BLaER1 (cell line): ENCODE data around the gene MAGOHB.
"Not testable (repeated sequence)": the region's sequence is repeated elsewhere in the genome, so short reads cannot be mapped to it uniquely, and the experiment has no call there.

ENCODE experiments used
- H3K27ac ChIP-seq: shearing (Covaris generic); formaldehyde crosslinking; 2 replicates; pipeline ENCODE4 v1.8.1; 2022
- H3K27me3 ChIP-seq: shearing (Covaris generic); formaldehyde crosslinking; 2 replicates; pipeline ENCODE4 v1.8.1; 2022
- H3K36me3 ChIP-seq: shearing (Covaris generic); formaldehyde crosslinking; 2 replicates; pipeline ENCODE4 v1.8.1; 2022
- H3K4me1 ChIP-seq: shearing (Covaris generic); formaldehyde crosslinking; 2 replicates; pipeline ENCODE4 v1.8.1; 2022
- H3K4me2 ChIP-seq: shearing (Covaris generic); formaldehyde crosslinking; 2 replicates; pipeline ENCODE4 v1.8.1; 2022
- H3K4me3 ChIP-seq: shearing (Covaris generic); formaldehyde crosslinking; 2 replicates; pipeline ENCODE4 v1.8.1; 2022
- H3K9ac ChIP-seq: shearing (Covaris generic); formaldehyde crosslinking; 2 replicates; pipeline ENCODE4 v1.8.1; 2022
- H3K9me3 ChIP-seq: shearing (Covaris generic); formaldehyde crosslinking; 2 replicates; pipeline ENCODE4 v1.8.1; 2022
- H4K20me1 ChIP-seq: shearing (Covaris generic); formaldehyde crosslinking; 2 replicates; pipeline ENCODE4 v1.8.1; 2022
- Cebpa-rat ChIP-seq: shearing (Covaris generic); IDR thresholded peaks from 2 replicates; pipeline ENCODE4 v1.8.1; 2022

The MAGOHB gene

DNA sequence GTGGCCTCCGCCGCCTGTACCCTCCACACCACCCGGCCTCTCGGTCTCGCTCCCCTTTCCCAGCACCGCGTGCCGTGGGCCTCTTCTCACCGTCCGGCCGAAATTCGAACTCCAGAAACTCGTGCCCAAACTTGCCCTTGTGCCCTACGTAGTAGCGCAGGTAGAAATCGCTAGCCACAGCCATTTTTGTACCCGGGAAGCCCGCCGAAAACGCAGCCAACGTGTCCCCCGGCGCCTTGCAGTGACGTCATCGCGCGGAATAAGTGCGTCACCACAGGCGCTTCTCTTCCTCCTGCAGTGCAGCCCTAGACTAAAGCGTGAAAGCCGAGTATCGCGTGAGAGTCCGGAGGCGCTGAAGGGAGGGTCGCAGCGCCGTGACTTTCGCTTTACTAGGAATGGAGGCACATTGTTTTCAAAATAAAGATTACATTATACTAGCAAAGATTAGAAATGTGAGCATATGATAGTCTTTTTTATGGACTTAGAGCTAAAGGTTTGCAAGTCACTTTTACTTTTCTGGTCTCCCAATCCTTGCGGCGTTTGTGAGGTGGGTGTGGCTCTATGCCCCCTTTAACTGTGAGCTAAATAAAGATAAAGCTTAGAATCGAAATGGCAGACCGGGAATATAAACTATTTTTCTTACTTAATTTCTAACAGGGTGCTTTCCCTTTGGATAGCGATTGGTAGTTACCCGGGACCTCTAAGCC, at the start of gene MAGOHB:
Gene MAGOHB, minus strand, starts transcription at position 261 of the 707 bp plus-strand sequence. Its CDS starts 77 bp downstream, at position 184.
- no peak for TF ChIP-seq Cebpa-rat
- H3K4me3 ChIP-seq, result peak within 1 kb of the TSS; percentile 92
- peak within 1 kb of the TSS; percentile 95 for H3K27ac ChIP-seq
- peaks cover 19% of the 10 kb centered on the region for H3K36me3 ChIP-seq
- peak within 1 kb of the TSS; percentile 97 for H3K9ac ChIP-seq
- peaks cover 23% of the 10 kb centered on the region for H3K4me1 ChIP-seq
- no peaks in the 10 kb centered on the region for H3K27me3 ChIP-seq
- H3K9me3 ChIP-seq, result no peaks in the 10 kb centered on the region
- peak within 1 kb of the TSS; percentile 98 for H3K4me2 ChIP-seq
- no peaks in the 10 kb centered on the region; the same call in 1 of the 2 replicates for H4K20me1 ChIP-seq

GRCh38 chr12:10661338-10661737, 47.9 kb upstream of the MAGOHB start:
- Histone ChIP-seq H3K4me2 (no peak overlapping the region), H3K27ac (no peak overlapping the region), H3K4me3 (no peak overlapping the region), H3K9ac (no peak overlapping the region), H3K27me3 (no peaks in the 10 kb centered on the region), H4K20me1 (no peaks in the 10 kb centered on the region), H3K4me1 (no peaks in the 10 kb centered on the region), H3K9me3 (peaks cover 14% of the 10 kb centered on the region), H3K36me3 (no peaks in the 10 kb centered on the region)
- TF ChIP-seq Cebpa-rat, result no peak

DNA sequence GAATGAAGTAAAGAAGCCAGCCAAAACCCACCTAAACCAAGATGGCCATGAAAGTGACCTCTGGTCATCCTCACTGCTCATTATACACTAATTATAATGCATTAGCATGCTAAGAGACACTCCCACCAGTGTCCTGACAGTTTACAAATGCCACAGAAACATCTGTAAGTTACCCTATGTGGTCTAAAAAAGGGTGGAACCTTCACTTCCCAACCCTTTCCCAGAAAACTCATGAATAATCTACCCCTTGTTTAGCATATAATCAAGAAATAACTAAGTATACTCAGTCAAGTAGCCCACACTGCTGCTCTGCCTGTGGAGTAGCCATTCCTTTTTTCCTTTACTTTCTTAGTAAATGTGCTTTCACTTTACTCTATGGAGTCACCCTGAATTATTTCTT, 40.6 kb upstream of the MAGOHB start:
- Histone ChIP-seq H3K4me1 (no peaks in the 10 kb centered on the region), H3K4me3 (no peak overlapping the region), H3K27ac (no peak overlapping the region), H3K27me3 (no peaks in the 10 kb centered on the region), H4K20me1 (no peaks in the 10 kb centered on the region), H3K36me3 (no peaks in the 10 kb centered on the region), H3K9ac (no peak overlapping the region), H3K4me2 (no peak overlapping the region), H3K9me3 (peaks cover 20% of the 10 kb centered on the region)
- no peak for TF ChIP-seq Cebpa-rat

GRCh38 chr12:10652192-10652591, 38.8 kb upstream of the MAGOHB start:
- H3K27ac ChIP-seq, result no peak overlapping the region
- no peaks in the 10 kb centered on the region for H3K4me1 ChIP-seq
- H3K4me2 ChIP-seq, result no peak overlapping the region
- H3K4me3 ChIP-seq, result no peak overlapping the region
- H3K9me3 ChIP-seq, result peaks cover 21% of the 10 kb centered on the region
- no peaks in the 10 kb centered on the region for H4K20me1 ChIP-seq
- H3K27me3 ChIP-seq, result no peaks in the 10 kb centered on the region
- TF ChIP-seq Cebpa-rat, result peak; percentile 74; the same call in 1 of the 2 replicates
- no peaks in the 10 kb centered on the region for H3K36me3 ChIP-seq
- H3K9ac ChIP-seq, result no peak overlapping the region

GRCh38 chr12:10646576-10646975, 33.2 kb upstream of the MAGOHB start:
- not testable (repeated sequence) for H3K27ac ChIP-seq, H3K27me3 ChIP-seq, H3K9ac ChIP-seq, H3K36me3 ChIP-seq, H3K4me3 ChIP-seq, H4K20me1 ChIP-seq, H3K4me1 ChIP-seq, H3K4me2 ChIP-seq
- H3K9me3 ChIP-seq, result peaks cover 34% of the 10 kb centered on the region

GRCh38 chr12:10645910-10646309, 32.5 kb upstream of the MAGOHB start:
- Histone ChIP-seq H3K27me3 (no peaks in the 10 kb centered on the region), H3K9me3 (peaks cover 34% of the 10 kb centered on the region), H3K36me3 (no peaks in the 10 kb centered on the region), H3K4me3 (no peak overlapping the region), H4K20me1 (no peaks in the 10 kb centered on the region), H3K27ac (no peak overlapping the region), H3K9ac (no peak overlapping the region), H3K4me1 (no peaks in the 10 kb centered on the region), H3K4me2 (no peak overlapping the region)
- no peak for TF ChIP-seq Cebpa-rat

DNA sequence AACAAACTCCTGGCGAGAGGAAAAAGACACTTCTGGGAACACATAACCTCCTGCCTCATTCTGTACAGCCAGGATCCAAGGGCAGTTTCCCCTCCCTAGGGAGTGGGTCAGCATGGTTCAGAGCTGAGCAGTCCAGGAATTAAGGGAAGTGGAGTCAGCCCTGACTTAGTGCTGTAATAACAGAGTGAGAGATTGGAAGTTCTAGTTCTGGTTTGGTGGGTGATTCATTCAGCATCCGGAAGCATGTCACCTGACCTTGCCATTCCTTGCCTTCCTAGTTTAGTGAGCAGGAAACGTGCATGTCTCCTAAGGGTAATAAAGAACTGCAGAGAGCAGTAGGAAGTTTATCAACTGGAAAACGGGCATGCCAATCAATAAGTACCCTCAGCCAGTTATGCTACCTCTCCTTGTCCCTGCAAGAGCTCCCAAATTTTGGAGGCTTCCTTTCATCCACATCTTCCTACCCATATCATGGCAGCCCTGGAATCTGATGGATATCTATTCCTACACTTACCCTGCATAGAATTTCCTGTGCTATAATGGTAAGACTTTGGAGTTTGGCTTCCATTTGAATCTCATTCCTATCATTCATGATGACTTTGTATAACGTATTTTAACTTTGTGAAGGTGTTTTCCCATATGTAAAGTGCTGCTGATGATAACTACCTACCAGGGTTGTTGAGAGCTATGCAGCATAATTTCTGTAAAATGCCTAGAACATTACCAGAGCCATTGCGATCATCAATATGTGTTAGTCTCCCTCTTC, 28.5 kb upstream of the MAGOHB start:
- no peak overlapping the region for H3K4me3 ChIP-seq
- H3K9ac ChIP-seq, result no peak overlapping the region
- no peak overlapping the region for H3K27ac ChIP-seq

GRCh38 chr12:10638728-10639127, 25.3 kb upstream of the MAGOHB start:
- H3K4me2 ChIP-seq, result no peak overlapping the region
- H3K4me1 ChIP-seq, result no peaks in the 10 kb centered on the region
- no peaks in the 10 kb centered on the region for H3K36me3 ChIP-seq
- H3K4me3 ChIP-seq, result no peak overlapping the region
- no peak for TF ChIP-seq Cebpa-rat
- H4K20me1 ChIP-seq, result no peaks in the 10 kb centered on the region
- no peak overlapping the region for H3K9ac ChIP-seq
- H3K9me3 ChIP-seq, result no peaks in the 10 kb centered on the region
- H3K27ac ChIP-seq, result no peak overlapping the region
- H3K27me3 ChIP-seq, result no peaks in the 10 kb centered on the region

More for the DNA sequence above, 28.5 kb upstream of the MAGOHB start:
- Histone ChIP-seq H3K9me3 (peaks cover 24% of the 10 kb centered on the region), H3K4me2 (no peak overlapping the region), H3K4me1 (no peaks in the 10 kb centered on the region), H3K27me3 (no peaks in the 10 kb centered on the region), H4K20me1 (no peaks in the 10 kb centered on the region), H3K36me3 (no peaks in the 10 kb centered on the region)
- TF ChIP-seq Cebpa-rat, result no peak

- Histone ChIP-seq H3K27me3 (no peaks in the 10 kb centered on the region), H3K4me3 (no peak overlapping the region), H3K27ac (no peak overlapping the region), H3K36me3 (no peaks in the 10 kb centered on the region), H3K9me3 (no peaks in the 10 kb centered on the region), H3K4me2 (no peak overlapping the region), H3K9ac (no peak overlapping the region), H3K4me1 (no peaks in the 10 kb centered on the region), H4K20me1 (no peaks in the 10 kb centered on the region)
- no peak for TF ChIP-seq Cebpa-rat
Measured at GRCh38 chr12:10636611-10637010, 23.2 kb upstream of the MAGOHB start.

DNA sequence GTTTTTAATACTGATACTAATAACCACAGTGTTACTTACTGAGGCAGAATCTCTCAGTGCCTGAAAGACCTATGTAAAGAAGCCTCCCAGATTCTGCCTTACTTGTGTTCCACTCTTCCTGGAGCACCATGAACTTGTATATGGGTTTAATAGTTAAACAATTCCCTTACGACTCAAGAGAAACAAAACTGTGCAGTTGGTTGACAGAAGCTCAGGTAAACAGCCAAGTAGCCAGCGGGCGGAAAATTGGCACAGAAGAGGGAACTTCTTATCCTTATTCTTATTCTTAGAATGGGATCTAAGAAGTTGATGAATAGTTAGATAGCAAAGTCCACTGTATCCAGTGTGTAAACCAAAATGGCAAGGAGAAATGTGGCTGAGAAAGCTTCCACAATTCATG, 22.7 kb upstream of the MAGOHB start:
- Histone ChIP-seq H3K27me3 (no peaks in the 10 kb centered on the region), H3K9ac (no peak overlapping the region), H3K4me1 (no peaks in the 10 kb centered on the region), H3K9me3 (no peaks in the 10 kb centered on the region), H4K20me1 (no peaks in the 10 kb centered on the region), H3K4me3 (no peak overlapping the region), H3K36me3 (no peaks in the 10 kb centered on the region), H3K27ac (no peak overlapping the region), H3K4me2 (no peak overlapping the region)
- no peak for TF ChIP-seq Cebpa-rat
